HG03460 (cell line): ENCODE data around the gene WSCD2.

ENCODE experiments used
- ATAC-seq: cut with Tn5 transposase; IDR thresholded peaks from one replicate; pipeline ENCODE4 v1.9.1; 2021; ENCODE audit not compliant: unreplicated experiment

WSCD2 gene

GRCh38 chr12:108106599-108106998 lies 22.5 kb upstream of the WSCD2 start:
- no peak for ATAC-seq

GRCh38 chr12:108107293-108107692 lies 21.8 kb upstream of the WSCD2 start:
- no peak for ATAC-seq

- ATAC-seq: no peak
These were observed 19.6 kb upstream of the WSCD2 start for GRCh38 chr12:108109504-108109903.

GRCh38 chr12:108109954-108110353 lies 19.1 kb upstream of the WSCD2 start:
- ATAC-seq: no peak

- no peak for ATAC-seq
These were observed 18.2 kb upstream of the WSCD2 start for GRCh38 chr12:108110844-108111243.

GRCh38 chr12:108112832-108113556 lies 16.1 kb upstream of the WSCD2 start:
- no peak for ATAC-seq

- no peak for ATAC-seq
These were observed 13.7 kb upstream of the WSCD2 start for GRCh38 chr12:108115123-108116121.

GRCh38 chr12:108116254-108116653 lies 12.8 kb upstream of the WSCD2 start:
- no peak for ATAC-seq

- ATAC-seq: no peak
These were observed 12.4 kb upstream of the WSCD2 start for GRCh38 chr12:108116699-108117098.

- no peak for ATAC-seq
These were observed 11.8 kb upstream of the WSCD2 start for GRCh38 chr12:108117163-108117849.

GRCh38 chr12:108117902-108118301 lies 11.2 kb upstream of the WSCD2 start:
- ATAC-seq: no peak

- ATAC-seq: no peak
These were observed 9.7 kb upstream of the WSCD2 start for GRCh38 chr12:108119126-108119973.

- no peak for ATAC-seq
These were observed 8.9 kb upstream of the WSCD2 start for GRCh38 chr12:108119974-108120862.

- ATAC-seq: no peak
These were observed 8.3 kb upstream of the WSCD2 start for GRCh38 chr12:108120863-108121165.

GRCh38 chr12:108121320-108121719 lies 7.8 kb upstream of the WSCD2 start:
- no peak for ATAC-seq

GRCh38 chr12:108121728-108122471 lies 7.2 kb upstream of the WSCD2 start:
- no peak for ATAC-seq

- ATAC-seq: no peak
These were observed 6.4 kb upstream of the WSCD2 start for GRCh38 chr12:108122644-108123043.

- ATAC-seq: no peak
These were observed 5.7 kb upstream of the WSCD2 start for GRCh38 chr12:108123402-108123801.

GRCh38 chr12:108125073-108125472 lies 4.0 kb upstream of the WSCD2 start:
- no peak for ATAC-seq
